C4-2B (cell line): Measurements from ENCODE around the gene GPR108.
"Not testable (repeated sequence)": the region's sequence is repeated elsewhere in the genome, so short reads cannot be mapped to it uniquely, and the experiment has no call there.

Experiments used
- H3K27ac ChIP-seq: fragments of 450-650 bp; 2 replicates; pipeline ENCODE4 v1.5.1; 2017
- ZFX ChIP-seq: fragments of 450-650 bp; IDR thresholded peaks from 2 replicates; pipeline ENCODE4 v1.6.1; 2017
- TF ChIP-seq, protein P1 (sequence below): fragments of 450-650 bp; conservative IDR thresholded peaks from 2 replicates; pipeline ENCODE4 v1.5.1; 2017; ENCODE audit warnings: mild to moderate bottlenecking

GPR108 gene

GRCh38 chr19:6753178-6754031 is 16.0 kb upstream of the GPR108 start:
- no peak overlapping the region for H3K27ac ChIP-seq
- TF ChIP-seq ZFX, result no peak
- TF ChIP-seq, protein P1, sequence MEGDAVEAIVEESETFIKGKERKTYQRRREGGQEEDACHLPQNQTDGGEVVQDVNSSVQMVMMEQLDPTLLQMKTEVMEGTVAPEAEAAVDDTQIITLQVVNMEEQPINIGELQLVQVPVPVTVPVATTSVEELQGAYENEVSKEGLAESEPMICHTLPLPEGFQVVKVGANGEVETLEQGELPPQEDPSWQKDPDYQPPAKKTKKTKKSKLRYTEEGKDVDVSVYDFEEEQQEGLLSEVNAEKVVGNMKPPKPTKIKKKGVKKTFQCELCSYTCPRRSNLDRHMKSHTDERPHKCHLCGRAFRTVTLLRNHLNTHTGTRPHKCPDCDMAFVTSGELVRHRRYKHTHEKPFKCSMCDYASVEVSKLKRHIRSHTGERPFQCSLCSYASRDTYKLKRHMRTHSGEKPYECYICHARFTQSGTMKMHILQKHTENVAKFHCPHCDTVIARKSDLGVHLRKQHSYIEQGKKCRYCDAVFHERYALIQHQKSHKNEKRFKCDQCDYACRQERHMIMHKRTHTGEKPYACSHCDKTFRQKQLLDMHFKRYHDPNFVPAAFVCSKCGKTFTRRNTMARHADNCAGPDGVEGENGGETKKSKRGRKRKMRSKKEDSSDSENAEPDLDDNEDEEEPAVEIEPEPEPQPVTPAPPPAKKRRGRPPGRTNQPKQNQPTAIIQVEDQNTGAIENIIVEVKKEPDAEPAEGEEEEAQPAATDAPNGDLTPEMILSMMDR, result no peak

- TF ChIP-seq, protein P1, result no peak
- no peak for TF ChIP-seq ZFX
- H3K27ac ChIP-seq, result no peak overlapping the region
These were observed 15.1 kb upstream of the GPR108 start for GRCh38 chr19:6752256-6753177.

DNA sequence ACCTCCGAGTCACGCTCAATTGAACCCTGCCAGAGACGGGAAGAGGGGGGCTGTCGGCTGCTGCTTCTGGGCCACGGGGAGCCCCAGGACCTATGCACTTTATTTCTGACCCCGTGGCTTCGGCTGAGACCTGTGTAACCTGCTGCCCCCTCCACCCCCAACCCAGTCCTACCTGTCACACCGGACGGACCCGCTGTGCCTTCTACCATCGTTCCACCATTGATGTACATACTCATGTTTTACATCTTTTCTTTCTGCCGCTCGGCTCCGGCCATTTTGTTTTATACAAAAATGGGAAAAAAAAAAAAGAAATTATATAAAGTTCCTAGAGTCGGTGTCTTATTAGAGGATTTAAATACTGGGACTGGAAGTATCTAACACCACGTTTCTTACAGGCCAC is 13.8 kb upstream of the GPR108 start:
- TF ChIP-seq, protein P1, result no peak
- TF ChIP-seq ZFX, result no peak
- H3K27ac ChIP-seq, result no peak overlapping the region

- no peak overlapping the region for H3K27ac ChIP-seq
- TF ChIP-seq ZFX, result no peak
- TF ChIP-seq, protein P1, result no peak
These were observed 12.7 kb upstream of the GPR108 start for GRCh38 chr19:6750062-6750461.

DNA sequence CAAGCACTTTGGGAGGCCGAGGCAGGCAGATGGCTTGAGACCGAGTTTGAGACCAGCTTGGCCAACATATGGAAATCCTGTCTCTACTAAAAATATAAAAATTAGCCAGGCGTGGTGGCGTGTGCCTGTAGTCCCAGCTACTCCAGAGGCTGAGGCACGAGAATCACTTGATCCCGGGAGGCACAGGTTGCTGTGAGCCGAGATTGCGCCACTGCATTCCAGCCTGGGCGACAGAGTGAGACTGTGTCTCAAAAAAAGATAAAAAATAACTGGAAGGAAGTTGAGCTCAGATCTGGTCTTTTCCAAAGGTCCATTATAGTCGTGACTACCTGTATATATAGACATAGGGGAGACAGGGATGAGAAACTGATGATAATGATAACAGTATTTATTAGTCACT is 11.2 kb upstream of the GPR108 start:
- H3K27ac ChIP-seq, result not testable (repeated sequence)

- H3K27ac ChIP-seq, result no peak overlapping the region
- no peak for TF ChIP-seq ZFX
- TF ChIP-seq, protein P1, result no peak
These were observed 8.6 kb upstream of the GPR108 start for GRCh38 chr19:6745965-6746364.

GRCh38 chr19:6744381-6745301 is 7.3 kb upstream of the GPR108 start:
- peak overlapping the region; percentile 41 for H3K27ac ChIP-seq
- TF ChIP-seq, protein P1, result no peak
- TF ChIP-seq ZFX, result no peak
